ENCODE measurements around the gene ITGA5.

DNA sequence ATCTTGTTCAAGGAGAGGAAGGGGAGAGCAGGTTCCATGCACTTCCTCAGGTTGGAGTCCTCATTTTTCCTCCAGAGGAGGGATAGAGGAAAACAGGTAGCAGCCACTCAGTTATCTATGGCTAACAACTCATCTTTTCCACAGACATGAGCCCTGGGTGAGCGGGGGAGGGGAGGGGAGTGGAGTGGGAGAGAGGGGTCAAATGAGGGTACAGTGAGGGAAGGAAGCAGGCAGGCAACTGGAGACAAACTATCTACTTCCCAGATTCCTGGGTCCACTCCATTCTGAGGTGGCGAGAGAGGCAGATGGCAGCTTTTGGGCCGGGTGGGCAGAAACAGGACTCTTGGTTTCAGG is 32.0 kb downstream of the ITGA5 start:
- no peak for TF ChIP-seq POLR2A (IDR thresholded peaks at IDR 0.05)
- TF ChIP-seq, protein P1, sequence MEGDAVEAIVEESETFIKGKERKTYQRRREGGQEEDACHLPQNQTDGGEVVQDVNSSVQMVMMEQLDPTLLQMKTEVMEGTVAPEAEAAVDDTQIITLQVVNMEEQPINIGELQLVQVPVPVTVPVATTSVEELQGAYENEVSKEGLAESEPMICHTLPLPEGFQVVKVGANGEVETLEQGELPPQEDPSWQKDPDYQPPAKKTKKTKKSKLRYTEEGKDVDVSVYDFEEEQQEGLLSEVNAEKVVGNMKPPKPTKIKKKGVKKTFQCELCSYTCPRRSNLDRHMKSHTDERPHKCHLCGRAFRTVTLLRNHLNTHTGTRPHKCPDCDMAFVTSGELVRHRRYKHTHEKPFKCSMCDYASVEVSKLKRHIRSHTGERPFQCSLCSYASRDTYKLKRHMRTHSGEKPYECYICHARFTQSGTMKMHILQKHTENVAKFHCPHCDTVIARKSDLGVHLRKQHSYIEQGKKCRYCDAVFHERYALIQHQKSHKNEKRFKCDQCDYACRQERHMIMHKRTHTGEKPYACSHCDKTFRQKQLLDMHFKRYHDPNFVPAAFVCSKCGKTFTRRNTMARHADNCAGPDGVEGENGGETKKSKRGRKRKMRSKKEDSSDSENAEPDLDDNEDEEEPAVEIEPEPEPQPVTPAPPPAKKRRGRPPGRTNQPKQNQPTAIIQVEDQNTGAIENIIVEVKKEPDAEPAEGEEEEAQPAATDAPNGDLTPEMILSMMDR (IDR thresholded peaks at IDR 0.05 in 8 of 11, conservative IDR thresholded peaks at IDR 0.05 in 3 of 11) = no peak
- no peak for TF ChIP-seq POLR2AphosphoS5 (IDR thresholded peaks at IDR 0.05)

Measured in spleen (tissue), 7 donors.